Stomach (tissue), 9 donors: ENCODE measurements around the gene CDH23. TPM values are rescaled to one million over a fixed set of nuclear protein-coding genes. Genes with fewer than 3 reads are reported as not detected.

ENCODE experiments used
- DNase-seq, 2 donors: peaks; one replicate each; pipeline versions ENCODE4 v3.0.0 to v3.0.0-alpha.2; 2013 to 2019
- H3K27ac ChIP-seq, 5 donors: fragments of 200-600 bp in 4 of 5; sonication (generic) in 4 of 5; one replicate each; pipeline ENCODE4 v1.5.1; 2013 to 2019; ENCODE audit warnings: mild to moderate bottlenecking in 1 of 5, moderate library complexity in 1 of 5
- H3K27me3 ChIP-seq, 3 donors: fragments of 200-600 bp; sonication (generic); one replicate each; pipeline ENCODE4 v1.5.1; 2017 to 2019; ENCODE audit warnings: mixed run types in 1 of 3
- H3K36me3 ChIP-seq, 4 donors: fragments of 200-600 bp; sonication (generic); 1 replicate in 3 of 4; 2 replicates in 1 of 4; pipeline ENCODE4 v1.5.1; 2016 to 2019
- H3K4me1 ChIP-seq, 4 donors: fragments of 200-600 bp; sonication (generic); one replicate each; pipeline ENCODE4 v1.5.1; 2016 to 2019
- H3K4me3 ChIP-seq, 4 donors: fragments of 200-600 bp; sonication (generic) in 3 of 4; one replicate each; pipeline ENCODE4 v1.5.1; 2016 to 2019; ENCODE audit warnings: mild to moderate bottlenecking in 1 of 4
- H3K9me3 ChIP-seq, 4 donors: fragments of 200-600 bp; sonication (generic); one replicate each; pipeline ENCODE4 v1.5.1; 2016 to 2019
- CTCF ChIP-seq, 7 experiments: fragments of 450-650 bp in 4 of 7; fragments of 200-600 bp in 3 of 7; sonication (generic) in 3 of 7; IDR thresholded peaks; one replicate each; pipeline ENCODE4 v1.5.1; 2016 to 2019; ENCODE audit warnings: antibody characterized with exemption in 7 of 7, control low read depth in 2 of 7, mild to moderate bottlenecking in 1 of 7
- EP300 ChIP-seq: sonication (generic); formaldehyde crosslinking; IDR thresholded peaks from one replicate; pipeline ENCODE4 v1.6.1; 2017; ENCODE audit warnings: antibody characterized with exemption
- POLR2A ChIP-seq, 4 donors: fragments of 450-650 bp; IDR thresholded peaks; one replicate each; pipeline ENCODE4 v1.6.1; 2016; ENCODE audit warnings: antibody characterized with exemption in 4 of 4, control low read depth in 2 of 4, mild to moderate bottlenecking in 1 of 4, moderate library complexity in 1 of 4
- POLR2AphosphoS5 ChIP-seq, 3 donors: sonication (generic); formaldehyde crosslinking; IDR thresholded peaks; one replicate each; pipeline ENCODE4 v1.6.1; 2016; ENCODE audit warnings: antibody characterized with exemption in 3 of 3
- WGBS, 5 donors: extraction: QIAGEN DNeasy Blood & Tissue Kit in 3 of 5; methylation state at CpG; one replicate each; pipeline versions ENCODE4 v1.1.5 to v1.1.7; 2013 to 2018; 5-methylcytosine and 5-hydroxymethylcytosine counted together
- intact Hi-C: fragments of 100-400 bp; cut with DNase I; formaldehyde crosslinking; loops from one replicate; pipeline ENCODE4 v1.15.1; 2023; ENCODE audit warnings: low total_unique reads
- polyA plus RNA-seq, 3 donors: library from polyadenylated mRNA; stranded (reverse); fragments of 200-250 nt; gene quantifications; one replicate each; pipeline ENCODE4 v1.2.3, GENCODE V29; 2013
- total RNA-seq, 5 donors: library from RNA; depleted of rRNA; stranded (reverse); fragments of >200 nt; gene quantifications; one replicate each; pipeline versions ENCODE4 v1.1.0 to v1.2.3, GENCODE V29; 2014 to 2016
- donor health status: healthy with polysubstance abuse.
- donor health status: Bipolar disorder and iron deficiency.
- donor health status: healthy.

Gene CDH23
- total and polyA plus RNA-seq, 8 donors, result 0.31 to 8.2 (median 2.2) TPM

GRCh38 chr10:71443676-71444075 is 47.0 kb downstream of the CDH23 start:
- DNase-seq, result no peak
- TF ChIP-seq POLR2A (IDR thresholded peaks at IDR 0.05) (no peak), CTCF (IDR thresholded peaks at IDR 0.05) (no peak), POLR2AphosphoS5 (IDR thresholded peaks at IDR 0.05) (no peak), EP300 (no peak)
- Histone ChIP-seq H3K27me3 (no peaks in the 10 kb centered on the region), H3K4me1 (no peaks in the 10 kb centered on the region), H3K27ac (no peak overlapping the region), H3K36me3 (no peaks in the 10 kb centered on the region), H3K4me3 (no peak overlapping the region), H3K9me3 (no peaks in the 10 kb centered on the region)
- intact Hi-C loops, result no loop called here
- 42 to 66% (median 52%) methylated on average over 10 of the region's 10 CpGs for WGBS, 5 donors

- intact Hi-C loops, result no loop called here
- Histone ChIP-seq H3K4me1 (no peaks in the 10 kb centered on the region), H3K27ac (no peak overlapping the region), H3K27me3 (no peaks in the 10 kb centered on the region), H3K9me3 (no peaks in the 10 kb centered on the region), H3K36me3 (no peaks in the 10 kb centered on the region), H3K4me3 (no peak overlapping the region)
- DNase-seq, result no peak
- WGBS, 5 donors, result 76 to 86% (median 82%) methylated on average over 3 to 4 of the region's 4 CpGs
- no peak for TF ChIP-seq CTCF (IDR thresholded peaks at IDR 0.05)
- TF ChIP-seq POLR2A (IDR thresholded peaks at IDR 0.05), result no peak
- TF ChIP-seq EP300, result no peak
- no peak for TF ChIP-seq POLR2AphosphoS5 (IDR thresholded peaks at IDR 0.05)
Measured at GRCh38 chr10:71444284-71445054, 47.7 kb downstream of the CDH23 start.

GRCh38 chr10:71447676-71448075 is 51.0 kb downstream of the CDH23 start:
- no peak for DNase-seq
- Histone ChIP-seq H3K4me1 (no peaks in the 10 kb centered on the region), H3K27me3 (no peaks in the 10 kb centered on the region), H3K4me3 (no peak overlapping the region), H3K9me3 (no peaks in the 10 kb centered on the region), H3K27ac (no peak overlapping the region), H3K36me3 (no peaks in the 10 kb centered on the region)
- TF ChIP-seq POLR2A (IDR thresholded peaks at IDR 0.05) (no peak), CTCF (IDR thresholded peaks at IDR 0.05) (no peak), EP300 (no peak), POLR2AphosphoS5 (IDR thresholded peaks at IDR 0.05) (no peak)
- WGBS, 5 donors, result 29 to 61% (median 48%) methylated on average over 2 of the region's 2 CpGs
- intact Hi-C loops, result no loop called here

- WGBS, 5 donors, result 85 to 91% (median 87%) methylated on average over 7 to 9 of the region's 9 CpGs
Measured at GRCh38 chr10:71448146-71448545, 51.4 kb downstream of the CDH23 start.

More at GRCh38 chr10:71448146-71448545, 51.4 kb downstream of the CDH23 start:
- Histone ChIP-seq H3K36me3 (no peaks in the 10 kb centered on the region), H3K4me1 (no peaks in the 10 kb centered on the region), H3K9me3 (no peaks in the 10 kb centered on the region), H3K4me3 (no peak overlapping the region), H3K27ac (no peak overlapping the region), H3K27me3 (peaks cover 0 to 3% (median 0%) of the 10 kb centered on the region in 3 donors)
- intact Hi-C loops, result no loop called here
- TF ChIP-seq POLR2AphosphoS5 (IDR thresholded peaks at IDR 0.05), result no peak
- no peak for TF ChIP-seq CTCF (IDR thresholded peaks at IDR 0.05)
- TF ChIP-seq EP300, result no peak
- no peak for TF ChIP-seq POLR2A (IDR thresholded peaks at IDR 0.05)
- DNase-seq, result no peak
